Midbrain (tissue), 1 donor: ENCODE results near the gene XXYLT1.
"Not testable (repeated sequence)": the region's sequence is repeated elsewhere in the genome, so short reads cannot be mapped to it uniquely, and the experiment has no call there.

ENCODE experiments used
- DNase-seq: peaks from one replicate; lab custom pipeline; 2025; lab: John Stamatoyannopoulos, UW

The XXYLT1 gene

DNA sequence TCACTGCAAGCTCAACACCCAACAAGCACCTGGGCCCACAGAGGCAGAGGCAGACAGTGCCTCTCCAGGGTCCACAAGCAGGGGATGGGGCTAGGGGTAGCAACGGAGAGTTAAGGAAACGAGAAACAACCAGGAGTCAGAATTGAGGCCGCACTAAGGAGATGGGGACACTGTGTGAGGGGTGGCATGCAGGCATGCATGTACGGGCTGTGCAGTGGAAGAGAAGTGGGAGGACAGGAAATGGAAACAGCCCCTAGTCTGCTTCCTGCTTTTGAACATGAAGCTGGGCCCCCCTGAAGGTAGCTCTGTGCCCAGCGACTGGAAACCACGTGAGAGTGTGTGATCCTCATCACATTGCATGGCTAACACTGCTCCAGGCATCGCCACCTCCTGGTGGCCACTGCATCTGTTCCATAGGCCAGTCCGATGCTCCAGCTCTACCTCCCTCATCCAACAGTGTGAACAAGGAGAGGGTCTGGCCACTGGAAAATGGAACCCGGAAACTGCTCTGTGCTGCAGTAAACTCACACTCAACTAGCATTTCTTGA, 44.0 kb downstream of the XXYLT1 start:
- no peak for DNase-seq

DNA sequence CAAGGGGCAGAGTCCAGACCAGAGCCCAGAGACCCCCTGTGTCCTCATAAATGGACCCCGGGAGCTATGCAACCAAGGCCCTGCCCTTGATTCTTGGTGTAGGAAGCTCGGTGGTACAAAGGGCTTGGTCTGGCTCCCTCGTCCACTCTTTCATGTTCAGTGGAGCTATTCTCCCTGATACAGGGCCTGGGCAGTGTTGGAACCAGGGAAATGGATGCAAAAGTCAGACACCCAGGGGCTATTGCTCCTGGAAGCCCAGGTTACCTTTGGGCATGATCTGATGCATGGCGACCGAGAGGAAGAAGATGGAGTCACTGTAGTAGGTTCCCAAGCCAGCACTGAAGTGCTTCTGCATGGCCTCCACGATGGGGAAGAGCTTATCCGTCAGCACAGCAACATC, 44.5 kb downstream of the XXYLT1 start:
- DNase-seq, result no peak

GRCh38 chr3:195224980-195225580, 45.9 kb downstream of the XXYLT1 start:
- no peak for DNase-seq

DNA sequence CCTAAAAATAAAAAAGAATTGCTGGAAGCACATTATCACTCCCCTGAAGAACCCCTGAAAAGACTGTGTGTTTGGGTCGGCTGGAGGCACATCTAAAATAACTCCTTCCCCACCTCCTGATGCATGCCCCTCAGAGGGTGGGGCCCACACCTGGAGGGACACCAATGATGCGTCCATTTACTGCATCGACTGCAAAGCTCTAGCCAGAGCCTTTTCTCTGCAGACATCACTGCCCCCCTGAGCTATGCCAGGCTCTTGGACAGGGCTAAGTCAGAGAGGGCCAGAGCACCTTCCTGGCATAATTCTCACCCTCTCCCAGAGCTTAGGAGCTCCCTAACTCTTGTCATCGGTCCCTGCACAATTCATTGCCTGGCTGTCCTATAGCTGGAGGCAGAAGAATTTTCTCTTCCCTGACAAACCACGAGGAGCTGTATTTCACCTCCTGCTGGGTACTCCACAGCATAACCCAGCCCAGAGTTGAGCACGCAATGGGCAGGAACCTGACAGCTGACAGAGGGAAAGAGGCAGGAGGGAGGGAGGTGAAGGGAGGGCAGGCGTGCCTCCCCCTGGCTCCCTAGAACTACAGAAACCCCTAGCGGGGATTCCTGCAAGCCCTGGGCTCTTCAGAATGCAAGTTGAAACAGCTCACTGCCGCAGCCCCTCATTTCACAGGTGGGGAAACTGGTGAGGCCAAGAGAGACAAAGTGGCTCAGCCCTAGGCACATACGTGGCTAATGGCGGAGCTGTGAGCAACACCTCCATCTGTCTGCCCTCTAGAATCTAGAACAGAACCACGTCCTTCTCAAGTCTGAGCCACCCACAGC, 46.6 kb downstream of the XXYLT1 start:
- no peak for DNase-seq

DNA sequence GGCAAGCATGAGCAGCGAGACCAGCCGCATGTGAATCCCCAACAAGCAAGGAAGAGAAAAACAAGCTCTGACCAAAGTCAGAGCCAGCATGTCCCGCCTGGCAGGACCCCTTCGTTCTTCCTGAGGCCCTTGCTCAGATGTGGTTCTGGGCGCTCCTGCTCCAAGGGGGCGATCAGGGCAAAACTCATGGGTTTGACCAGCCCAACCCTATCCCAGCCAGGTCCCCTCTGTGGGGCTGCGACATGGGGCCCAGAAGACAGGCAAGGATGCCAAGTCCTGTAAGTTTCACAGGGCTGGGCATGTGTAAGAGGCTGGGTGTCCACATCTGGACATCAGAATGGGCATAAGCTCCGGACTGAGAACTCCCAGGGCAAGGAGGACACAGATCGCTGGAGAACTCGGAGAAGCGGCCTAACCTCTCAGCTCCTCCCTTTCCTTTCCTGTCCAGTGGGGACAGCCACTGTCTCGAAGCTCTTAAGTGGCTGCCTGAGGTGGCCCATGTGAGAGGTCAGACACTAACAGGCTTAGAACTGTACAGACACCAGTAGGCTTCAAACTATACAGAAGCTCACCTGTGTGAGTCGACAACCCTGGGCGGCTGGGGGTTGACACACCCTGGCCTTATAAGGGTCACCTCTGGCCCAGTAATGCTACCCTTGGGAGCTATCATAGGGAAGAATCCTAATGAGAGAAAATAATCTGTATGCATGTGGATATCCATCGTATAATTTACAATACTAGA, 48.9 kb downstream of the XXYLT1 start:
- no peak for DNase-seq

- peak; percentile 31 for DNase-seq
These were observed 49.7 kb downstream of the XXYLT1 start for GRCh38 chr3:195221015-195221853.

- no peak for DNase-seq
These were observed 51.4 kb downstream of the XXYLT1 start for GRCh38 chr3:195219351-195220230.

DNA sequence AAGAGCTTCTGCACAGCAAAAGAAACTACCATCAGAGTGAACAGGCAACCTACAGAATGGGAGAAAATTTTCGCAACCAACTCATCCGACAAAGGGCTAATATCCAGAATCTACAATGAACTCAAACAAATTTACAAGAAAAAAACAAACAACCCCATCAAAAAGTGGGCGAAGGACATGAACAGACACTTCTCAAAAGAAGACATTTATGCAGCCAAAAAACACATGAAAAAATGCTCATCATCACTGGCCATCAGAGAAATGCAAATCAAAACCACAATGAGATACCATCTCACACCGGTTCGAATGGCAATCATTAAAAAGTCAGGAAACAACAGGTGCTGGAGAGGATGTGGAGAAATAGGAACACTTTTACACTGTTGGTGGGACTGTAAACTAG, 52.6 kb downstream of the XXYLT1 start:
- DNase-seq, result not testable (repeated sequence)

GRCh38 chr3:195215576-195215975, 55.4 kb downstream of the XXYLT1 start:
- not testable (repeated sequence) for DNase-seq

GRCh38 chr3:195214381-195214780, 56.6 kb downstream of the XXYLT1 start:
- DNase-seq, result no peak

DNA sequence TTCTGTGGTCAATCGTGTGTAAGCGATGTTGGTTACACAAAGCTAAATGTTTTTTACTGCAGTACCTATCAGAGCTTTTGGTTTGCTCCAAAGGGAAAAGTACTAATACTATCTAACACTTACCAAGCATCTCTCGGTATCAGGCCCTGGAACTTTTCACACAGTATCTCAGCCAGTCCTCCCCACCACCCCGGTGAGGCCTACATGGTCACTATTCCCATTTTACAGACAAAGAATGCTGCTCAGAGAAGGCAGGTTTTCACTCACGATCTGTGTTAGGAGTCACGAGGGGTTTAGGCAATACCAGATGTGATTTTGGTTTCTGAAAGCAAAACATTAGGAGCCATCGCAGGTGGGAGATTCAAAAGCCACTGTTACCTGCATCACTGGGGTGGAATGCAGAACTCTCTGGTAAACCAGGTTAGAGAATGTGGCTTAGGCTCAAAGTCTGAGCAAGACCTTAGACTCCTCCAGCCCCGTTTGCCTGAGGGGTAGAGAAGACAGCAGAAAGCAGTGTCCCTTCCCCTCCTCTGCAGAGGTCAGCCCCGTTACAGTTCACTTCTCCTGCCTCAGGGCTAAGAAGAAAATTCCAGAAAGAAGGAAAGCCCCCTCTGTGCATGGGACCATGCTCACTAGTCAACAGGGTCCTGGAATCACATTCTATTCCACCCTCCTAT, 57.2 kb downstream of the XXYLT1 start:
- no peak for DNase-seq

DNA sequence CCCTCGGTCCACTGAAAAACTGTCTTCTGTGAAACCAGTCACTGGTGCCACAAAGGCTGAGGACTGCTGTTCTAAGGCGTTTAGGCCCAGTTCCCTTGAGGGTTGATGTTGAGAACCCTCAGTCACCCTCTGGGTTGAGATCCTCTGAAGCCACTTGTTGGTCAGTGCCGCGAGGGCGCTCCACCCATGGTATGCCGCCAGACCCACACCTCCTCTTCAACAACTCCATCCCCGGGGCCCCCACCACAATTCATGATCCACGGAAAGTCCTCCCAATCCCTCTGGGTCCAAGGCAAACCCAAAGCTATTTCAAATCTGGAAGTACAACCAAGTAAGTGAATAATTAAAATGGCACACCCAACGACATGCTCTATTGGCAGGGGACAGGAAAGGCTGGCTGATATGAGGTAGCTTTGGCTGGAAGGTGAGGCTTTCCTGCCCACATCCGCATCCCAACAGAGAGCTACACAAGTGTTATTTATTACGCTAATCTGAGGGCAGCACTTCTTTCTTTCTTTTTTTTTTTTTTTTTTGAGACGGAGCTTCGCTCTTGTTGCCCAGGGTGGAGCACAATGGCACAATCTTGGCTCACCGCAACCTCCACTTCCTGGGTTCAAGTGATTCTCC, 58.1 kb downstream of the XXYLT1 start:
- DNase-seq, result no peak

- no peak for DNase-seq
These were observed 58.8 kb downstream of the XXYLT1 start for GRCh38 chr3:195212033-195212748.

DNA sequence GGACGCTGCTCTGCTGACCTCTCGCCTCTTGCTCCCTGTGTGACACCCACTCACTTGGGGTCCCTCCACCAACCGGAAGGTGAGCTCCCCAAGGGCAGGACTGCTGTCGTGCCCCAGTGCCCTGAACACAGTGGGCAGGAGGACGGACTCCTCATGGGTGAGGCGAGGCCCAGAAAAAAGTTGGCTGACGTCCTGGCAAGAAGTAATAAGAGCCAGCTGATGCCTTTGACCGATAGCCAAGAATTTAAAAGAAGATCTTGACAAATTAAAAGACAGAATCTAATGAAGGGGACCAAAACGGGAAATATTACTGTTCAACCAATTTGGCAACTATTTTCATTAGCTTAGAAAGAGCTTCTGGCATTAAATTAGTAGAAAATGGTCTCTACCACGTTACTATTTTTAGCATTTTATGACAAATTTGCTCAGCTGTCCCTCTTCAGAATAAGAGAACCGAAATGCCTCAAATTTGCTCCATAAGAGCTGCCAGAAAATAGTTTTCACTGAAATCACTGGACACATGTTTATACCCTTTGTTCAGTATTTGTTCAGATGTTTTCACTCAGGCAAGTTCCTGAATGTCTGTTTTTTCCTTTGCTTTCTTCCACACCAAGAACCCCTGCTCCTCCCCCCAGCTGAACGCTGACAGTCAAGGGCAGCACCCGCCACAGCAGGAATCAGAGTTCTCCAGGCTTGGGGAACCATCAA, 60.5 kb downstream of the XXYLT1 start:
- DNase-seq, result no peak

GRCh38 chr3:195209847-195210265, 61.1 kb downstream of the XXYLT1 start:
- no peak for DNase-seq

- DNase-seq, result no peak
These were observed 61.7 kb downstream of the XXYLT1 start for GRCh38 chr3:195209083-195209846.

DNA sequence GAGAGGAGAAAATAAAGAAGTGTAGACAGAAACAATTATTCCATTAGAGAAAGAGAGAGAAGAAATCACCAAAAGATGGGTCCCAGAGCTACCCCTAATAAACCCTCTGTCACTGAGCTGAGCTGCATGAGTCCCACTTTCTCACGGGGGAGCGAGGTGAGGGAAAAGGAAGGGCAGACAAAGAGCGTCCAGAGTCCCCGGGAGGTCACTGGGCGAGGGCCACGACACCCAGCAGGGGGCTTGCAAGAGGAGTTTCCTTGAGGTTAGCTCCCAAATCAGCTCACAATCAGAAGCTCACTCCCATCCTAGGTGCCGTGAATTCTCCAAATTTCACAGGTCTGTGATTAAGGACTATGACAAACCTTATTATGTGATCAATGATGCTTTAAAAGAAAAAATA, 62.3 kb downstream of the XXYLT1 start:
- DNase-seq, result no peak

DNA sequence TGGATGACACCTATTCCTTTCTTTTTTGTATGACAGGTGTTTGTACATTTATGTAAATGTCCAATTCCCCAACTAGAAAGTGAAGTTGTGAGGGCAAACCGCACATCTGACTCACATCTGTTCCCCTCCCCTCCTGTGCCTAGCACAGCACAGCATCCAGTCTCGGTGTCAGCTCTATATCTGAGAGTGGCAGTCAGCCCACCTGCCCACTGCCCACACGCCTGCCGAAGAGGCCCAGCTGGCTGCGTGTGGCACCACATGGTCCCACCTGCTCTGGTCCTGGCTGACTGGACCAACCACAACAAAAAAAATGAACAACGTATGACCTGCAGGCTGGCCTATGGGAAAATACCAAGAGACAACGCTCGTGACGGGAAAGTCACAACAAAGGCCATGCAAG, 62.8 kb downstream of the XXYLT1 start:
- DNase-seq, result no peak
